SK-N-SH treated with all-trans-retinoic acid at 6 μM for 48 hours (cell line): ENCODE results near the gene RANBP1.

ENCODE experiments used
- ATAC-seq: fragments of 200-7000 bp; cut with Tn5 transposase; 3 replicates; pipeline ENCODE4 v1.9.1; 2020; ENCODE audit warnings: mild to moderate bottlenecking, moderate library complexity
- ARNTL ChIP-seq: fragments of 450-650 bp; formaldehyde crosslinking; IDR thresholded peaks from 2 replicates; pipeline ENCODE4 v1.5.0; 2020; ENCODE audit warnings: low read depth, mild to moderate bottlenecking, moderate library complexity, borderline replicate concordance
- BACH2 ChIP-seq: fragments of 250-450 bp; sonication (Bioruptor Pico); IDR thresholded peaks from 2 replicates; pipeline ENCODE4 v1.9.0; 2021; ENCODE audit warnings: mild to moderate bottlenecking, borderline replicate concordance
- GLIS3 ChIP-seq: fragments of 250-450 bp; sonication (Bioruptor Pico); IDR thresholded peaks from 2 replicates; pipeline ENCODE4 v1.5.0; 2020; ENCODE audit warnings: mild to moderate bottlenecking, moderate library complexity
- ISL1 ChIP-seq: fragments of 250-450 bp; sonication (Bioruptor Pico); IDR thresholded peaks from 2 replicates; pipeline ENCODE4 v2.1.2; 2022; ENCODE audit warnings: mild to moderate bottlenecking, moderate library complexity
- OSR1 ChIP-seq: fragments of 250-450 bp; sonication (Bioruptor Pico); IDR thresholded peaks from 2 replicates; pipeline ENCODE4 v1.8.0; 2022; ENCODE audit warnings: moderate library complexity, mild to moderate bottlenecking, inconsistent platforms
- PPARA ChIP-seq: fragments of 250-450 bp; sonication (Bioruptor Pico); IDR thresholded peaks from 2 replicates; pipeline ENCODE4 v1.5.0; 2020; ENCODE audit warnings: mild to moderate bottlenecking, borderline replicate concordance
- RARB ChIP-seq: fragments of 250-450 bp; sonication (Bioruptor Pico); IDR thresholded peaks from 2 replicates; pipeline ENCODE4 v1.8.0; 2021; ENCODE audit warnings: mild to moderate bottlenecking, moderate library complexity
- TOX ChIP-seq: fragments of 250-450 bp; sonication (Bioruptor Pico); IDR thresholded peaks from 2 replicates; pipeline ENCODE4 v1.8.0; 2021; ENCODE audit warnings: mild to moderate bottlenecking, moderate library complexity, borderline replicate concordance
- ZC3H10 ChIP-seq: fragments of 250-450 bp; sonication (Bioruptor Pico); IDR thresholded peaks from 2 replicates; pipeline ENCODE4 v1.5.1; 2021; ENCODE audit warnings: mild to moderate bottlenecking, moderate library complexity
- ZFP3 ChIP-seq: fragments of 250-450 bp; sonication (Bioruptor Pico); IDR thresholded peaks from 2 replicates; pipeline ENCODE4 v1.5.0; 2020; ENCODE audit warnings: mild to moderate bottlenecking, moderate library complexity
- ZFP30 ChIP-seq: fragments of 450-650 bp; formaldehyde crosslinking; IDR thresholded peaks from 2 replicates; pipeline ENCODE4 v1.5.0; 2022; ENCODE audit warnings: mild to moderate bottlenecking, moderate library complexity
- ZNF8 ChIP-seq: fragments of 450-650 bp; formaldehyde crosslinking; IDR thresholded peaks from 2 replicates; pipeline ENCODE4 v1.5.0; 2020; ENCODE audit warnings: mild to moderate bottlenecking, moderate library complexity
- TF ChIP-seq, protein P1 (sequence below): fragments of 250-450 bp; sonication (Bioruptor Pico); IDR thresholded peaks from 2 replicates; pipeline ENCODE4 v1.8.0; 2020; ENCODE audit warnings: mild to moderate bottlenecking, moderate library complexity, borderline replicate concordance
- TF ChIP-seq, protein P2 (sequence below): fragments of 250-450 bp; sonication (Bioruptor Pico); IDR thresholded peaks from 2 replicates; pipeline ENCODE4 v1.5.1; 2020; ENCODE audit warnings: low read depth, mild to moderate bottlenecking, moderate library complexity
- TF ChIP-seq, protein P3 (sequence below): fragments of 250-450 bp; sonication (Bioruptor Pico); IDR thresholded peaks from 2 replicates; pipeline ENCODE4 v1.5.1; 2021; ENCODE audit warnings: mild to moderate bottlenecking, moderate library complexity
- TF ChIP-seq, protein P4 (sequence below): fragments of 250-450 bp; sonication (Bioruptor Pico); IDR thresholded peaks from 2 replicates; pipeline ENCODE4 v1.5.0; 2020; ENCODE audit warnings: mild to moderate bottlenecking, moderate library complexity
- TF ChIP-seq, protein P5 (sequence below): fragments of 250-450 bp; sonication (Bioruptor Pico); IDR thresholded peaks from 2 replicates; pipeline ENCODE4 v1.8.0; 2021; ENCODE audit warnings: low read depth, mild to moderate bottlenecking, moderate library complexity, borderline replicate concordance

RANBP1 gene

DNA sequence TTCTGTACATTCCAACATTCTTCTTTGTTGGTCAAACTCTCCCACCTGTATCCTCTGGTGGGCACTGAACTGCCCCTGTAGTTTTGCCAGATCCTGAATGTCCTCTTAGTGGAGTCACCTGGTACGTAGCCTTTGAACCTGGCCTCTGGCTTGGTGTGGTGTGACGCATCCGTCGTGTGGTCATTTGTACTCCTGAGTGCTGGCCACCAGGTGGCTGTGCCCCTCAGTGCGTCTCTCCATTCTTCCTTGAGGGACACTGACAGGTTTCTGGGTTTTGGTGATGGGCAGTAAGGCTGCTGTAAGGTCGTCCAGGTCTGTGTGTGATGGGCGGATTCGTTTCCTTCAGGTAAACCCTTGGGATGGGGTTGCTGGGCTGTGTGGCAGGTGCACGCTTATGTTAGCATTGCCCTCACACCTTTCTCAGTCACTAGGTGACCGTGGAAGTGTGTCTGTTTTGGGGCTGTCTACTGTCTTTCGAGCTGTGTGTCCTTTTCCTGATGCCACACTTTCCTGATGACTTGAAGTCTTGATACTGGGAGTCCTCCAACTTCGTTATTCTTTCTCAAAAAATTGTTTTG is 13.6 kb upstream of the RANBP1 start (continued):
- TF ChIP-seq, protein P1, sequence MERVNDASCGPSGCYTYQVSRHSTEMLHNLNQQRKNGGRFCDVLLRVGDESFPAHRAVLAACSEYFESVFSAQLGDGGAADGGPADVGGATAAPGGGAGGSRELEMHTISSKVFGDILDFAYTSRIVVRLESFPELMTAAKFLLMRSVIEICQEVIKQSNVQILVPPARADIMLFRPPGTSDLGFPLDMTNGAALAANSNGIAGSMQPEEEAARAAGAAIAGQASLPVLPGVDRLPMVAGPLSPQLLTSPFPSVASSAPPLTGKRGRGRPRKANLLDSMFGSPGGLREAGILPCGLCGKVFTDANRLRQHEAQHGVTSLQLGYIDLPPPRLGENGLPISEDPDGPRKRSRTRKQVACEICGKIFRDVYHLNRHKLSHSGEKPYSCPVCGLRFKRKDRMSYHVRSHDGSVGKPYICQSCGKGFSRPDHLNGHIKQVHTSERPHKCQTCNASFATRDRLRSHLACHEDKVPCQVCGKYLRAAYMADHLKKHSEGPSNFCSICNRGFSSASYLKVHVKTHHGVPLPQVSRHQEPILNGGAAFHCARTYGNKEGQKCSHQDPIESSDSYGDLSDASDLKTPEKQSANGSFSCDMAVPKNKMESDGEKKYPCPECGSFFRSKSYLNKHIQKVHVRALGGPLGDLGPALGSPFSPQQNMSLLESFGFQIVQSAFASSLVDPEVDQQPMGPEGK: no peak
- TF ChIP-seq TOX (no peak), PPARA (CRISPR knock-in tag) (no peak), ZC3H10 (CRISPR knock-in tag) (no peak), OSR1 (CRISPR knock-in tag) (no peak), ZNF8 (CRISPR knock-in tag) (no peak), ZFP3 (no peak), ZFP30 (CRISPR knock-in tag) (no peak)

DNA sequence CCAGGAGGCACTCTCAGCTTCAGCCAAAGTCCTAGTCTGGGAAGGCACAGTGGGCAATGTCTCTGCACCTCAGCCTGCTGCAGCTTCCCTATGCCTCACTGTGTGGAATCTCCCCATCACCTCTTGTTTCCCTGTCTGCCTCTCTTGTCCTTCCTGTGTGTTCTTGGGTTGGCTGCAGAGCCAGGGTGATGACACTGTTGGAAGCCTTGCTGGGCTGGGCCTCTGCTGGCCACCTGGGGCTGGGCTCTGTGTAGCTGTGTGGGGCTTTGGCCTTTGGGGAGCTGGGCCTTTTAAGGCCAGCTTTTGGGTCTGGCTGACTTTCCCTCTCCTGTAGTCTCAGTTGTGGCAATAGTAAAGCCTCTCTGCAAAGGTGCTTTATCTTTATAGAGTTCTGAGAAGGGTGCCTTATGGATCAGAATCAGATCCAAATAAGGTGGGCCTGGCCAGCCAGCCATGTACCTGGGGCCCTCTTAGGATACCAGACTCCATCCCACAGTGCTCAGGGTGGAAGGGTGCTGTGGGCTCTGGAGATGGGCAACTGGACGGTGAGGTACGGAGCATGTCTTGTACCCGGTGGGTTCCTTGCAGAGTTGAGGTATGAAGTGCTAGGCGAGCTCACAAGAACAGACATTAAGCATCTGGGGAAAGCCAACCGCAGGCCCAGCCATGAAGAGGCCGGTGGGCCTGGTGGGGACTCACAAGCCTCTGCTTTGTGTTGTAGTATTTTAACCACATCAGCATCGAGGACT is 10.3 kb upstream of the RANBP1 start:
- TF ChIP-seq BACH2 (CRISPR knock-in tag): no peak
- TF ChIP-seq, protein P1: no peak
- TF ChIP-seq, protein P2, sequence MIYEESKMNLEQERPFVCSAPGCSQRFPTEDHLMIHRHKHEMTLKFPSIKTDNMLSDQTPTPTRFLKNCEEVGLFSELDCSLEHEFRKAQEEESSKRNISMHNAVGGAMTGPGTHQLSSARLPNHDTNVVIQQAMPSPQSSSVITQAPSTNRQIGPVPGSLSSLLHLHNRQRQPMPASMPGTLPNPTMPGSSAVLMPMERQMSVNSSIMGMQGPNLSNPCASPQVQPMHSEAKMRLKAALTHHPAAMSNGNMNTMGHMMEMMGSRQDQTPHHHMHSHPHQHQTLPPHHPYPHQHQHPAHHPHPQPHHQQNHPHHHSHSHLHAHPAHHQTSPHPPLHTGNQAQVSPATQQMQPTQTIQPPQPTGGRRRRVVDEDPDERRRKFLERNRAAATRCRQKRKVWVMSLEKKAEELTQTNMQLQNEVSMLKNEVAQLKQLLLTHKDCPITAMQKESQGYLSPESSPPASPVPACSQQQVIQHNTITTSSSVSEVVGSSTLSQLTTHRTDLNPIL (CRISPR knock-in tag): no peak
- TF ChIP-seq, protein P3, sequence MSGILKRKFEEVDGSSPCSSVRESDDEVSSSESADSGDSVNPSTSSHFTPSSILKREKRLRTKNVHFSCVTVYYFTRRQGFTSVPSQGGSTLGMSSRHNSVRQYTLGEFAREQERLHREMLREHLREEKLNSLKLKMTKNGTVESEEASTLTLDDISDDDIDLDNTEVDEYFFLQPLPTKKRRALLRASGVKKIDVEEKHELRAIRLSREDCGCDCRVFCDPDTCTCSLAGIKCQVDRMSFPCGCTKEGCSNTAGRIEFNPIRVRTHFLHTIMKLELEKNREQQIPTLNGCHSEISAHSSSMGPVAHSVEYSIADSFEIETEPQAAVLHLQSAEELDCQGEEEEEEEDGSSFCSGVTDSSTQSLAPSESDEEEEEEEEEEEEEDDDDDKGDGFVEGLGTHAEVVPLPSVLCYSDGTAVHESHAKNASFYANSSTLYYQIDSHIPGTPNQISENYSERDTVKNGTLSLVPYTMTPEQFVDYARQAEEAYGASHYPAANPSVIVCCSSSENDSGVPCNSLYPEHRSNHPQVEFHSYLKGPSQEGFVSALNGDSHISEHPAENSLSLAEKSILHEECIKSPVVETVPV (CRISPR knock-in tag): no peak
- TF ChIP-seq ARNTL (CRISPR knock-in tag): no peak
- TF ChIP-seq RARB (CRISPR knock-in tag): no peak
- no peak for TF ChIP-seq ZNF8 (CRISPR knock-in tag)
- TF ChIP-seq, protein P4, sequence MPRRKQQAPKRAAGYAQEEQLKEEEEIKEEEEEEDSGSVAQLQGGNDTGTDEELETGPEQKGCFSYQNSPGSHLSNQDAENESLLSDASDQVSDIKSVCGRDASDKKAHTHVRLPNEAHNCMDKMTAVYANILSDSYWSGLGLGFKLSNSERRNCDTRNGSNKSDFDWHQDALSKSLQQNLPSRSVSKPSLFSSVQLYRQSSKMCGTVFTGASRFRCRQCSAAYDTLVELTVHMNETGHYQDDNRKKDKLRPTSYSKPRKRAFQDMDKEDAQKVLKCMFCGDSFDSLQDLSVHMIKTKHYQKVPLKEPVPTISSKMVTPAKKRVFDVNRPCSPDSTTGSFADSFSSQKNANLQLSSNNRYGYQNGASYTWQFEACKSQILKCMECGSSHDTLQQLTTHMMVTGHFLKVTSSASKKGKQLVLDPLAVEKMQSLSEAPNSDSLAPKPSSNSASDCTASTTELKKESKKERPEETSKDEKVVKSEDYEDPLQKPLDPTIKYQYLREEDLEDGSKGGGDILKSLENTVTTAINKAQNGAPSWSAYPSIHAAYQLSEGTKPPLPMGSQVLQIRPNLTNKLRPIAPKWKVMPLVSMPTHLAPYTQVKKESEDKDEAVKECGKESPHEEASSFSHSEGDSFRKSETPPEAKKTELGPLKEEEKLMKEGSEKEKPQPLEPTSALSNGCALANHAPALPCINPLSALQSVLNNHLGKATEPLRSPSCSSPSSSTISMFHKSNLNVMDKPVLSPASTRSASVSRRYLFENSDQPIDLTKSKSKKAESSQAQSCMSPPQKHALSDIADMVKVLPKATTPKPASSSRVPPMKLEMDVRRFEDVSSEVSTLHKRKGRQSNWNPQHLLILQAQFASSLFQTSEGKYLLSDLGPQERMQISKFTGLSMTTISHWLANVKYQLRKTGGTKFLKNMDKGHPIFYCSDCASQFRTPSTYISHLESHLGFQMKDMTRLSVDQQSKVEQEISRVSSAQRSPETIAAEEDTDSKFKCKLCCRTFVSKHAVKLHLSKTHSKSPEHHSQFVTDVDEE (CRISPR knock-in tag): no peak
- TF ChIP-seq, protein P5, sequence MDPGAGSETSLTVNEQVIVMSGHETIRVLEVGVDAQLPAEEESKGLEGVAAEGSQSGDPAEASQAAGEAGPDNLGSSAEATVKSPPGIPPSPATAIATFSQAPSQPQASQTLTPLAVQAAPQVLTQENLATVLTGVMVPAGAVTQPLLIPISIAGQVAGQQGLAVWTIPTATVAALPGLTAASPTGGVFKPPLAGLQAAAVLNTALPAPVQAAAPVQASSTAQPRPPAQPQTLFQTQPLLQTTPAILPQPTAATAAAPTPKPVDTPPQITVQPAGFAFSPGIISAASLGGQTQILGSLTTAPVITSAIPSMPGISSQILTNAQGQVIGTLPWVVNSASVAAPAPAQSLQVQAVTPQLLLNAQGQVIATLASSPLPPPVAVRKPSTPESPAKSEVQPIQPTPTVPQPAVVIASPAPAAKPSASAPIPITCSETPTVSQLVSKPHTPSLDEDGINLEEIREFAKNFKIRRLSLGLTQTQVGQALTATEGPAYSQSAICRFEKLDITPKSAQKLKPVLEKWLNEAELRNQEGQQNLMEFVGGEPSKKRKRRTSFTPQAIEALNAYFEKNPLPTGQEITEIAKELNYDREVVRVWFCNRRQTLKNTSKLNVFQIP: no peak
- TF ChIP-seq GLIS3 (CRISPR knock-in tag): no peak
- TF ChIP-seq ZFP30 (CRISPR knock-in tag): no peak
- TF ChIP-seq ZC3H10 (CRISPR knock-in tag): no peak
- no peak for TF ChIP-seq ISL1
- TF ChIP-seq ZFP3: no peak
- TF ChIP-seq, all 23 proteins: peak for 0
- ATAC-seq: no peak
